ENCODE results near the gene RBM26.

RBM26 gene

DNA sequence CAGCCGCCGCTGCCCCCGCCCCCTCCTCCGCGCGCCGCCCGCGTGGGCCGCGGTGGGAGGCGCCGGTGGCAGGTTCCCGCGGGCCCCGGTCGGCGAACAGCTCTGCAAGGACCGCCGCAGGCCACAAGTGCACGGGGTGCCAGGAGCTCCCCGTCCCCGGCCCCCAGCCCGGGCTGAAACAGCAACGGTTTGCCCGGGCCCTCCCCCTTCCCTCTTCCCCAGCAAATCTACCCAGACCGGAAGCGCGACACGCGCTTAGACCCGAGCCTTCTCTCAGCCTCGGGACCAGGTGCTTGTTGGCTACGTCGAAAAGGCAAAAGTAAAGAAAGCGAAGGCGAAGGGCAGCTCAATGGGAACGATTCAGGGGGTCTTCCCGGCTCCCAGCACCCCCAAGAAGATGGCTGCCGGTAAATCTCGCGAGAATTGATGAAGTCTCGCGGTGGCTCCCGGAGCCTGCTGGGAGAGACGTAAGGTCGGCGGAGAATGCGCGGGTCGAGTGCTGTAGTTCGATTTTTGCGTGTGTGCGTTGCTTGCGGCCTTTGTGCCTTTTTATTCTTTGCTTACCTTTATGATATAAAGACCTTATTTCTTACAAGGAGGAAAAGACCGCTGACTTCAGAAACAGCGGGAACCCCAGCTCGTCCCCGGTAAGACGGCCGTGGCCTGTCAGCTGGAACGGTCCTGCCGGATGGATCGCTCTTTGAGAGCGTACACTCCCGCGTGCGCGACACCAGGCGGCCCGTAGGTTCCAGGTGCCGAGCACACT lies at the start of gene RBM26:
Gene RBM26 (minus strand): TSS at position 425 of the 766 bp plus-strand sequence. CDS start 481 bp downstream, outside the sequence.
- DNase-seq = peak; percentile 64

- DNase-seq = no peak
Measured at GRCh38 chr13:79455331-79455730, 49.3 kb upstream of the RBM26 start.

DNA sequence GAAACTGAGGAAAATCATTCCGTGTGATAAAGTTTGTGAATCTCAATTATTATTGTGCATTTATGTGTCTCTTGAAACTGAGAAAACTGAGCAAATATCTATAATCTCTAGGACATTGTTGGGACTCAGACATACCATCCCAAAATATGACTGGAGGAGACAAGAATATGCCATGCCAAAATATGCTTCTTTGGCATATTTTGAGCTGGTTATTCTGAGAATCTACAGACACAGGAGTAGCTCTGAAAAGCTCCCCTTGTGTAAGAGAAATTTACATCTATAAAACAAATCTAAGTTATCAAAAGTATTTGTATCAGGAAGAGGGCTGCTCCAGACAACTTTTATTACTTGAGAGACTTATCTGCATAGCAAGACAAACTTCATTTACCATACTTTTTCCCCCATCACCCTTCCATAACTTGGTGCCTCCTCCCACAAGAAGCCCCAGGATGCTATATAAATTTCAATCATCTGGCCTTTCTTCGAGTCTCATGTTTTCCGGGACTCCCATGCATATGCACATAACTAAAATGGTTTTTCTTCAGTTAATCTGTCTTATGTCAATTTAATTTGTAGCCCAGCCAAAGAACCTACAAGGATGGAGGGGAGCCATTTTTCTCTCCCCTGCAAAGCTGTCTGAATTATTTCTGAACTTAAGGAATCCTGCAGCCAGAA lies 46.3 kb upstream of the RBM26 start:
- no peak for DNase-seq

- no peak for DNase-seq
Measured at GRCh38 chr13:79451500-79451962, 45.5 kb upstream of the RBM26 start.

DNA sequence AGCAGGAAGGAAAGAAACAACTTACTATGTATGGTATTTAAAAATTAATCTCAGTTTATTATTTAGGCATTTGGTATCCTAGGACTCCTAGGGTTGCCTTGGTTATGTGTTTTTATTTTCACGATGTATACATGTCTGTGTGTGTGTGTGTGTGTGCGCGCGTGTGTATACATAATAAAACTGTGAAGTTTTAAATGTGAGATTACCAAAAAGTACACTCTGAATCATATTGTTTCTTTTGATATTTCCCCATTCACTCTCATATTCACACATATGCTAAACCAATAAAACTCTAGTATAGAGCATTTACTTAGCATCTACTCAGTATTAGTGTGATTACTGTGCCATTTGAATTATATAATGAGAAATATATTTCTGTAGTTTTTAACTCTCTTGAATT lies 44.1 kb upstream of the RBM26 start:
- no peak for DNase-seq

DNA sequence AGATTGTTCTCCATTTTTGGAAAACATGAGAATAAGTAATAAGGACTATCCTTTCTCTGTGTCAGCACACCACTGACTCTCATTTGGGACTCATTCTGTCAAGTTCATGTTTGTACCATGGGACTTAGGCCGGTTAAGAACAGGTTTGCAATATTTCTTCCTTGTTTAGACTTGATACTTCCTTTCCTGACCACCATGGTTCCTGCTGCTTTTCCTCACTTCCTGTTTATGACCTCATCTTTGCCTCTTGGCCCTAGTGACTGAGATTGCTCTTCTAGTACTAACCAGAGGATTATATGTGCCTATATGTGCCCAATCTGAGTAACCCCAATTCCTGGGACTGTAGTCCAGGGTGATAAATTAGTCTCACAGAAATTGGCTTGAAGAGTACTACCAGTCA lies 42.4 kb upstream of the RBM26 start:
- no peak for DNase-seq

DNA sequence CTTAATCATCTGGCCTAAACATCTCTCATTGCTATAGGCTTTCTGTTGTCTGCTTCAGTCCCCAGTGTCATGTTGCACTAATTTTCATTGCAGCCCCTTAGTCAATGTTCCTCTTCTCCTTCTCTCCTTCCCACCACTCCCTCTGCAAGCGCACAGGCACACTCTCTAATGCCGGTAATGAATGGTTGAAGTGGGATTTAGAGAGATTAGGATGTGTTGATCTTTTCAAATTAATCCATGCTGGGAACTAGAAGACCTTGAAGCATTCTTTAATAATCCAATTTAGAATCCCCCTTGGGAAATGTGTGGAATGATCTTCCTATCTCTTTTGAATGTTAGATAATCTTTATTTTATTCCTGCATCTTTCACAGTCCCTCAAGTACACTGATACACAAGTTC lies 41.7 kb upstream of the RBM26 start:
- DNase-seq = no peak

GRCh38 chr13:79447141-79447540 lies 41.1 kb upstream of the RBM26 start:
- DNase-seq = no peak

- no peak for DNase-seq
Measured at GRCh38 chr13:79445968-79446645, 40.1 kb upstream of the RBM26 start.

- no peak for DNase-seq
Measured at GRCh38 chr13:79442706-79443105, 36.7 kb upstream of the RBM26 start.

GRCh38 chr13:79442221-79442620 lies 36.2 kb upstream of the RBM26 start:
- no peak for DNase-seq

DNA sequence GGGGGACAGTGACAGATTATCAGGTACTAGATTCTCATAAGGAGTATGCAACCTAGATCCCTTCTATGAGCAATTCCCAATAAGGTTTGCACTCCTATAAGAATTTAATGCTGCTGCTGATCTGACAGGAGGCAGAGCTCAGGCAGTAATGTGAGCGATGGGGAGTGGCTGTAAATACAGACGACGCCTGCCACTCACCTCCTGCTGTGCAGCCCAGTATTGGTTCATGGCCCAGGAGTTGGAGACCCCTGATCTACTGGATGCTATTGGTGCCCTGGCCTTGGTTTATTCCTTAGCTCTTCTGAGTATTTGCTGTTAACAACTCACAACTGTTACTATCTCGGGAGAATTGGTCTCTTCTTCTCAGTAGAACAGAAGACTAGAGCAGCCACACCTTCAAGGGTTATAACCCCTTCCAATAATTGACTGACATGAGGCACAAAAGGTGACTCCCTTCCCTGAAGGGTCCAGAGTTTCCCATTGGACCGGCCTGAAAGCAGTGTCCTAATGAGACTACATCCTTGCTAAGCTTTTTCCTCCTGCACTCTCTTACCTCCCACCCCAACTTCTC lies 35.0 kb upstream of the RBM26 start:
- no peak for DNase-seq

- DNase-seq = no peak
Measured at GRCh38 chr13:79439275-79439674, 33.2 kb upstream of the RBM26 start.

- DNase-seq = no peak
Measured at GRCh38 chr13:79435561-79435990, 29.5 kb upstream of the RBM26 start.

DNA sequence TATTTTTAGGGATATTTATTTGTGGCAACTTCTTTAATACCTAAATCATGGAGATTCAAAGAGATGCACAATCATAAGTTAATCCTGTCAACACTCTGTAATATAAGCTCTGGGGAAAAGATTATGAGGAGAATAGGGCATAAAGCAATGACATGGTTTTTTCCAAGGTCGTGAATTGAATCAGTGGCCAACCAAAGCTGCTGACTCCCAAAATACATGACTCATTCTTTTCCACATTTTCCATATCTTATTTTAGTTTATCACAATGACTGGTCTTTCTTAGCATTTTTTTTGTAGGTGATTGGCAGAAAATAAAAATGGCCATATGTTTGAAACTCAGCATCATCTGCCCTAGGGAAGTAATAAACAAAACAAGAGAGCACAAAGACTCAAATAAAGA lies 28.5 kb upstream of the RBM26 start:
- no peak for DNase-seq

- no peak for DNase-seq
Measured at GRCh38 chr13:79432992-79433391, 26.9 kb upstream of the RBM26 start.

- no peak for DNase-seq
Measured at GRCh38 chr13:79432086-79432485, 26.0 kb upstream of the RBM26 start.

- DNase-seq = no peak
Measured at GRCh38 chr13:79429309-79429708, 23.3 kb upstream of the RBM26 start.

DNA sequence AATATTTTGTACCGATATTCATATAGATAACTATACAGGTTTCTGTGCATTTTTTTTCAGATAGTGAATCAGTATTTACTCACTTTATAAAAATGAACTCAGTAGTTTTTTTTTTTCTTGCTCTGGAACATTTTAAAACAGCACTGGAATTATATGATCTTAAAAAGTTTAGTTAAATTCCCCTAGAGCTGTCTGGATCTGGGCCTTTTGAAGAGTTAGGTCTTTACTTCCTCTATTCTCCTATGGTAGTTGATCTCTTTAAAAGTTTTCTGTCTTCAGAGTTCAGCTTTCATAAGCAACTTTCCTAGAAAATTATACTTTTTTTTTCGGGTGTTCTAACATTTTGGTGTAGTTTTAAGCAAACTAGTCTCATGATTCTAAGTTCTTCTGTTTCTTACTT lies 21.8 kb upstream of the RBM26 start:
- no peak for DNase-seq

DNA sequence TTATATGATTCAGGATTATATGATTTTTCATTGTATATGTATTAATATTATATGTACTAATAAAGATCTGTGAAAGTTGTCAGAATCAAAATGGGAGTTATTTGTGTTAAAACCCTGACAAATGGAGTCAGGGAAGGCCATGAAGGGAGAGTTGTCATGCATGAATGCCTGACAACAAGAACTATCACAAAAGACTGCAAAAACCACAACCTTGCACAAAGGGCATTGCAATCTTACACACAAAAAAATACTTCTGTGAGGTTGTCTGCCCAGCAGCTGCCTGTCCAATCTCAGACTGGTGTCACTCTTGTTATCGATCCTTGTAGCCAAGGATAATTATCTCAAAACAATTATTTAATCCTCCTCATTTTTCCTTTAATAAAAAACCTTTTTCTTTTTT lies 21.2 kb upstream of the RBM26 start:
- no peak for DNase-seq

DNA sequence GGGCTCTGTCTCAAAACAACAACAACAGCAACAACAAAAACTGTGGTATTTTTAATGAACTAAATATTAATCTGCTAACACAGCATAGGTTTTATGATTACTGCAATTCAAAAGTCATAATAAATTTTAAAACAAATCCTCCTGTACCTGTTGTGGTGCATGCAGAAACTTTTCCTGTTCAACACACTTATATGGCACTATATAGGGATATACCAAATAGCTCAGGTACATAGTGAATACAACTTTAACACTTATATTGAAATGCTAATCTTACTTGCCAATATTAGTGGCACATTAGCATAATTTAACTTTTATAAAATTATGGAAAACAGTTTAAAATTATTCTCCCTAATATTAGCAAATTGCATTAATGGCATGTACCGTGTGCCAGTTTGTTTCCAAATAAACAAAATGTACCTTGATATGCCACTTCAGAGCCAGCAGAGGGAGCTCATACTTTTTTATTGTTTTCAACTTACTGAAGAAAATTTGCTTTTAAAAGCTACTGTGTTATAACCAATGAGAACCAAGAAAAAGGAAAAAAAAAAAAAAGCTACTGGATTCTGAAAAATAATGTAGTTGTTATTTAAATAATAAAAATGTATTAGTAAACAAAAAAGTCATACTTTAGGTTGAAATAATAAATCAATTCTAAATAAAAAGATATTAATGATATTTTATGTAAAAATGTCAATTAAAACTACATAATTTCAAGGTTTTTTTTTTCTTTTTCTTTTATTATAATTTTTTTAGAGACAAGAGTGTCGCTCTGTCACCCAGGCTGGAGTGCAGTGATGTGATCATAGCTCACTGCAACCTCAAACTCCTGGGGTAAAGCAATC lies 18.0 kb upstream of the RBM26 start:
- no peak for DNase-seq

DNA sequence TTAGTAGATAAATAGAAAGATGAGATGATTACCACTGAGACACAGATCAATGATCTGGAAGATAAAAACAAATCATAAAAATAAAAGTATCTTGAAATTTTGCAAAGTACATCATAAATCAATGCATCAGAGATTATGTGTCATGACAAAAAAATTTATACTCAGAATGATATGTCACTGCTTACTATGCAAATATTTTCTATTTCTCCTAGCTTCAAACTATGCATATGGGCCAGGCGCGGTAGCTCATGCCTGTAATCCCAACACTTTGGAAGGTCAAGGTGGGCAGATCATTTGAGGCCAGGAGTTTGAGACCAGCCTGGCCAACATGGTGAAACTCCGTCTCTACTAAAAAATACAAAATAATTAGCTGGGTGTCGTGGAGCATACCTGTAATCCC lies 17.3 kb upstream of the RBM26 start:
- no peak for DNase-seq

- no peak for DNase-seq
Measured at GRCh38 chr13:79419365-79419764, 13.3 kb upstream of the RBM26 start.

All from NCI-H1105 (cell line).